PFSK-1 (cell line): Measurements from ENCODE around the gene CCR4.

ENCODE experiments used
- FOXP2 ChIP-seq: optimal IDR thresholded peaks from 2 replicates; pipeline ENCODE3; 2011; ENCODE audit warnings: borderline replicate concordance, control low read depth, inconsistent platforms; ENCODE audit not compliant: insufficient read depth; ENCODE audit errors: extremely low read length, extremely low read depth
- POLR2AphosphoS5 ChIP-seq: IDR thresholded peaks from 2 replicates; pipeline ENCODE4 v1.6.1; 2012; ENCODE audit warnings: low read depth, mild to moderate bottlenecking, control low read depth, low read length, moderate library complexity
- SIN3A ChIP-seq: IDR thresholded peaks from 2 replicates; pipeline ENCODE4 v1.6.1; 2012; ENCODE audit warnings: mild to moderate bottlenecking, low read length, moderate library complexity, borderline replicate concordance; ENCODE audit not compliant: insufficient read depth
- TAF1 ChIP-seq: IDR thresholded peaks from 2 replicates; pipeline ENCODE4 v1.6.1; 2012; ENCODE audit warnings: low read length, control low read depth, borderline replicate concordance; ENCODE audit not compliant: insufficient read depth
- TF ChIP-seq, protein P1 (sequence below), 2 experiments: IDR thresholded peaks; 2 replicates each; pipeline versions ENCODE4 v1.6.1 to v1.8.0; 2011 to 2012; ENCODE audit warnings: low read depth in 2 of 2, low read length in 2 of 2, control low read depth in 1 of 2, inconsistent platforms in 1 of 2, mild to moderate bottlenecking in 1 of 2, moderate library complexity in 1 of 2; ENCODE audit not compliant: insufficient read depth in 1 of 2

CCR4 gene

DNA sequence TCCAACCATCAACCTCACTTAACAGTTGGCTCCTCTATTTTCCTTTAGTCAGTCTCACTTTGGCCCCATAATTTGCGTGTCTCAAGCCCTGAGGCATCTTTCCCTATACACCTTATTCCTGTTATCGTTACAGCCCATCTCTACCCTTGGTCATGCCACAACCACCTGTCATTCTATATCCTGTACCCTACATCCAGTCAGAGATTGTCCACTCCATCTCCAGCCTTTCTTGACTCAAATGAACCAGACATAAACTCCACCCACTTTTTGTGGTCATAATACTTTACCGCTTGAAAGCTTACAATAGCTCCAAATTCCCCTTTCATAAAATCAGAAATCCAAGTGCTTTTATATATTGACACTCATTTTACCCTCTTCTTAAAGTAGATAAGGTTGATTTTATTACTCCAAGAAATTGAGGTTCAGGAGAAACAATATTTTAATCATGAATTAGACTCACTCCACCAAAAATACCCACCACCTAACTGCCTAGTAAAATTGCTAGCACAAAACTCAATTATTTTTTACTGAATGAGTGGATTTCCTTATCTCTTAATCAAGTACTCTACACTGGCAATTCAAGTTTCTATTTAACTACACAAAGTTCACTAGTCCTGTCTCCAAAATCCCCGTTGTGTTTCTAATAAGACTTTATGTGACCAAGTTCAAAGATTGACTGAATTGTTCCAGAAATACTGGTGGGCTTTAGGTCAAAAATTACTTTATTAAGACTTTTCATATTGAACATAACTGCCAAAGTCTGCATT is 9.1 kb downstream of the CCR4 start:
- TF ChIP-seq SIN3A (no peak), POLR2AphosphoS5 (no peak), FOXP2 (no peak), TAF1 (no peak)
- TF ChIP-seq, protein P1, sequence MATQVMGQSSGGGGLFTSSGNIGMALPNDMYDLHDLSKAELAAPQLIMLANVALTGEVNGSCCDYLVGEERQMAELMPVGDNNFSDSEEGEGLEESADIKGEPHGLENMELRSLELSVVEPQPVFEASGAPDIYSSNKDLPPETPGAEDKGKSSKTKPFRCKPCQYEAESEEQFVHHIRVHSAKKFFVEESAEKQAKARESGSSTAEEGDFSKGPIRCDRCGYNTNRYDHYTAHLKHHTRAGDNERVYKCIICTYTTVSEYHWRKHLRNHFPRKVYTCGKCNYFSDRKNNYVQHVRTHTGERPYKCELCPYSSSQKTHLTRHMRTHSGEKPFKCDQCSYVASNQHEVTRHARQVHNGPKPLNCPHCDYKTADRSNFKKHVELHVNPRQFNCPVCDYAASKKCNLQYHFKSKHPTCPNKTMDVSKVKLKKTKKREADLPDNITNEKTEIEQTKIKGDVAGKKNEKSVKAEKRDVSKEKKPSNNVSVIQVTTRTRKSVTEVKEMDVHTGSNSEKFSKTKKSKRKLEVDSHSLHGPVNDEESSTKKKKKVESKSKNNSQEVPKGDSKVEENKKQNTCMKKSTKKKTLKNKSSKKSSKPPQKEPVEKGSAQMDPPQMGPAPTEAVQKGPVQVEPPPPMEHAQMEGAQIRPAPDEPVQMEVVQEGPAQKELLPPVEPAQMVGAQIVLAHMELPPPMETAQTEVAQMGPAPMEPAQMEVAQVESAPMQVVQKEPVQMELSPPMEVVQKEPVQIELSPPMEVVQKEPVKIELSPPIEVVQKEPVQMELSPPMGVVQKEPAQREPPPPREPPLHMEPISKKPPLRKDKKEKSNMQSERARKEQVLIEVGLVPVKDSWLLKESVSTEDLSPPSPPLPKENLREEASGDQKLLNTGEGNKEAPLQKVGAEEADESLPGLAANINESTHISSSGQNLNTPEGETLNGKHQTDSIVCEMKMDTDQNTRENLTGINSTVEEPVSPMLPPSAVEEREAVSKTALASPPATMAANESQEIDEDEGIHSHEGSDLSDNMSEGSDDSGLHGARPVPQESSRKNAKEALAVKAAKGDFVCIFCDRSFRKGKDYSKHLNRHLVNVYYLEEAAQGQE (IDR thresholded peaks at IDR 0.05; ENCODE audit: insufficient read depth in 1 of 2, low read depth in 2 of 2, low read length in 2 of 2), result no peak

DNA sequence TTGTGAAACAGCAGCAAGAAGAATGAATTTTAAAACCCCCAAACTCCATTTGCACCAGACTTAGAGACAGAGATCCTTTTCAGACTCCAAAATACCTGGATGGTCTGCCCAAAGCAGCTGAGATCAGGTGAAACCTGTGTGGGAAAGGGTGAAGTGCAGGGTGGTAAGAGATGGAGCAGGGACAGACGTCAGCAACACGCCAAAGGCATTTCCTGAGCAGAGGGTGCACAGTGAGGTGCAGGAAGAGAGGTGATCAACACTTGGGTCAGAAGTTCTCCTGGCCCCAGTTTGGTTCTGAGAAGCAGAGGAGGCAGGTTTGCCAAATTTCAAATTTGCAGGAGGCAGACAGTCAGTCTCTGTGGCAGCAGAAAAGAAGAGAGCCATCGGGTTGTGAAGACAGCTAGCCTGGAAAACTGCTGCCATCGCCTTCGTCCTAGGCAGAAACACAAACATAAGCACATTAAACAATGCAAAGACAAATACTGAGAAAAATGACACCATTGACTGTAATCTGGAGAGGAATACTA is 9.8 kb downstream of the CCR4 start:
- TF ChIP-seq FOXP2, result no peak
- no peak for TF ChIP-seq POLR2AphosphoS5
- TF ChIP-seq, protein P1 (IDR thresholded peaks at IDR 0.05; ENCODE audit: insufficient read depth in 1 of 2, low read depth in 2 of 2, low read length in 2 of 2), result no peak
- no peak for TF ChIP-seq SIN3A
- no peak for TF ChIP-seq TAF1

DNA sequence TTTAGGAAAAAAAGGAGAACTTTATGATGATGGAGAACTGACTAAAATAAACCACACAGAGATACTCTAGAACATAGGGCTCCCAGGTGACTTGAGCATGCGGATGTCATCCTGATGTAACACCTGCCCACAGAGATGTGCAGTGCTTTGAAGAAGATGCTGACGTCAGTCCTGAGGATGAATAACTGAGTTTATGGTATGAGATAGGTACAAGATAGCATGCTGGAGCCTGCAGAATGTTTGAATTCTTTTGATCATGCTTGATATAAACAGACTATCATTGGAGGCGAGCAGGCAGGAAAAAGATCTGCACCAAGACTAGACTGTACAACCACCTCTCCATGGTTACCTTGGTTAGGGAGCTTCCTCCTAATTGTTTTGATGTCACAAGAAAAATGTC is 12.4 kb downstream of the CCR4 start:
- TF ChIP-seq TAF1, result no peak
- TF ChIP-seq, protein P1 (IDR thresholded peaks at IDR 0.05; ENCODE audit: insufficient read depth in 1 of 2, low read depth in 2 of 2, low read length in 2 of 2), result no peak
- TF ChIP-seq FOXP2, result no peak
- TF ChIP-seq POLR2AphosphoS5, result no peak
- no peak for TF ChIP-seq SIN3A

DNA sequence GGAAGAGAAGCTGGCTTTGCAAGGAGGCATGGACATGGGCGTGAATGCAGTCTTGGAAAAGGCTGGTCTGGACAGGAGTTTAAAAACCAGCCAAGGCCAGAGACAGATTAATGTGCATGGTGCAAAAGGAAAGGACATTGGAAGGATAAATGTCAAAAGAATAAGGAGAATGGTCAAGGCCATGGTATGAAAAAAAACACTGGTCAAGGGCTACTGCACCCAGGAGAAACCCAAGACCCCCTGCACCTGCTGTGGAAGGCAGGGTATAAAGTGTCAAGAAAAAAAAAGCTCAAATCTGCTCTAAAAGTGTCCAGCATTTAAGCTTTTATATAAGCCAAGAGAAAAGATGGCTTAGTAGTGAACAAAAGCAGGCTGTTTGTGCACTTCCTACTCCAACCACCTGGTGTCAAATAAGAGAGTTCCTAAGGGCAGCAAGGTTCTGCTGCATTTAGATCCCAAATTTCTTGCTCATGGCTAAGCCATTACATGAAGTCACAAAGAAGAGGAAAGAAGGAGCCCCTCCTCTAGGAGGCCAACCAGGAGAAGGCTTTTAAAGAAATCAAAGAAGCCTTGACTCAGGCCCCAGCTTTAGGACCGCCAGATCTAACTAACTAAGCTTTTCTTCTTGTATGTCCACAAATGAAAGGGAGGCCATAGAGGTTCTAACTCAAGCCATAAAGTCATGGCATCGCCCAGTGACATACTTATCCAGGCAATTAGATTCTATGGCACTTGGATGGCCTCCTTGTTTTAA is 16.9 kb downstream of the CCR4 start:
- TF ChIP-seq POLR2AphosphoS5 (no peak), FOXP2 (no peak), TAF1 (no peak), SIN3A (no peak)
- TF ChIP-seq, protein P1 (IDR thresholded peaks at IDR 0.05; ENCODE audit: insufficient read depth in 1 of 2, low read depth in 2 of 2, low read length in 2 of 2), result no peak
